Breast epithelium (tissue), 4 donors: ENCODE measurements around the gene STAG1. TPM values are rescaled to one million over a fixed set of nuclear protein-coding genes. Genes with fewer than 3 reads are reported as not detected.

Experiments used
- DNase-seq, 2 donors: peaks; one replicate each; pipeline ENCODE4 v3.0.0-alpha.2; 2019; ENCODE audit warnings: low spot score in 2 of 2
- H3K27ac ChIP-seq, 2 donors: fragments of 200-600 bp; sonication (generic) in 1 of 2; one replicate each; pipeline ENCODE4 v1.5.1; 2016 to 2019; ENCODE audit warnings: mild to moderate bottlenecking in 1 of 2
- H3K27me3 ChIP-seq, 2 donors: fragments of 200-600 bp; sonication (generic) in 1 of 2; one replicate each; pipeline versions ENCODE4 v1.5.1 to v1.6.0; 2017 to 2019; ENCODE audit warnings: control low read depth in 1 of 2, mild to moderate bottlenecking in 1 of 2
- H3K36me3 ChIP-seq: fragments of 200-600 bp; one replicate; pipeline ENCODE4 v1.5.1; 2019
- H3K4me1 ChIP-seq, 2 donors: fragments of 200-600 bp; sonication (generic); one replicate each; pipeline ENCODE4 v1.5.1; 2016 to 2019; ENCODE audit warnings: control low read depth in 1 of 2
- H3K4me3 ChIP-seq, 3 donors: fragments of 200-600 bp; sonication (generic); 1 replicate in 2 of 3; 2 replicates in 1 of 3; pipeline ENCODE4 v1.5.1; 2016 to 2019; ENCODE audit warnings: mild to moderate bottlenecking in 3 of 3, moderate library complexity in 2 of 3
- H3K9me3 ChIP-seq, 2 donors: fragments of 200-600 bp; sonication (generic) in 1 of 2; one replicate each; pipeline ENCODE4 v1.5.1; 2016 to 2019; ENCODE audit warnings: control low read depth in 1 of 2
- CTCF ChIP-seq, 3 donors: fragments of 450-650 bp; IDR thresholded peaks; one replicate each; pipeline ENCODE4 v1.5.1; 2016 to 2017; ENCODE audit warnings: antibody characterized with exemption in 3 of 3, mild to moderate bottlenecking in 3 of 3, moderate library complexity in 3 of 3
- POLR2A ChIP-seq: fragments of 450-650 bp; IDR thresholded peaks from one replicate; pipeline ENCODE4 v1.6.1; 2016; ENCODE audit warnings: antibody characterized with exemption, mild to moderate bottlenecking, moderate library complexity
- POLR2AphosphoS5 ChIP-seq, 3 donors: sonication (generic); formaldehyde crosslinking; IDR thresholded peaks; one replicate each; pipeline ENCODE4 v1.6.1; 2017; ENCODE audit warnings: antibody characterized with exemption in 3 of 3
- intact Hi-C: fragments of 100-400 bp; cut with DNase I; formaldehyde crosslinking; loops from one replicate; pipeline ENCODE4 v1.15.1; 2023; ENCODE audit warnings: low total_unique reads
- total RNA-seq, 3 donors: library from RNA; depleted of rRNA; stranded (reverse); fragments of >200 nt; gene quantifications; one replicate each; pipeline ENCODE4 v1.1.0, GENCODE V29; 2016

Gene STAG1
- total RNA-seq, 3 donors from 2014 or later: 54.4 to 83.7 (median 73.7) TPM

- no peak overlapping the region for H3K4me3 ChIP-seq
- no peaks in the 10 kb centered on the region for H3K4me1 ChIP-seq
- H3K27me3 ChIP-seq: no peaks in the 10 kb centered on the region
- DNase-seq: no peak
- no peak overlapping the region for H3K27ac ChIP-seq
- intact Hi-C loops: no loop called here
- H3K36me3 ChIP-seq: no peaks in the 10 kb centered on the region
- TF ChIP-seq CTCF (IDR thresholded peaks at IDR 0.05) (no peak), POLR2AphosphoS5 (IDR thresholded peaks at IDR 0.05) (no peak), POLR2A (no peak)
- no peaks in the 10 kb centered on the region for H3K9me3 ChIP-seq
Observed at GRCh38 chr3:136351905-136352304, 400.3 kb downstream of the STAG1 start.

- no peaks in the 10 kb centered on the region for H3K9me3 ChIP-seq
- no peaks in the 10 kb centered on the region for H3K4me1 ChIP-seq
- intact Hi-C loops: no loop called here
- no peak overlapping the region for H3K4me3 ChIP-seq
- H3K27ac ChIP-seq: no peak overlapping the region
- no peak for DNase-seq
- H3K36me3 ChIP-seq: no peaks in the 10 kb centered on the region
- H3K27me3 ChIP-seq: no peaks in the 10 kb centered on the region
- TF ChIP-seq POLR2AphosphoS5 (IDR thresholded peaks at IDR 0.05) (no peak), CTCF (IDR thresholded peaks at IDR 0.05) (no peak), POLR2A (no peak)
Observed at GRCh38 chr3:136351351-136351750, 400.8 kb downstream of the STAG1 start.

GRCh38 chr3:136350557-136350956, 401.6 kb downstream of the STAG1 start:
- H3K27ac ChIP-seq: peak overlapping the region in 1 of 2 donors; percentile 11

GRCh38 chr3:136350132-136350531, 402.0 kb downstream of the STAG1 start:
- Histone ChIP-seq H3K9me3 (no peaks in the 10 kb centered on the region), H3K36me3 (no peaks in the 10 kb centered on the region), H3K27me3 (no peaks in the 10 kb centered on the region), H3K4me3 (no peak overlapping the region), H3K27ac (peak overlapping the region in 1 of 2 donors; percentile 11), H3K4me1 (no peaks in the 10 kb centered on the region)
- intact Hi-C loops: no loop called here
- no peak for DNase-seq
- no peak for TF ChIP-seq POLR2AphosphoS5 (IDR thresholded peaks at IDR 0.05)
- TF ChIP-seq CTCF (IDR thresholded peaks at IDR 0.05): no peak
- no peak for TF ChIP-seq POLR2A

More at GRCh38 chr3:136350557-136350956, 401.6 kb downstream of the STAG1 start:
- TF ChIP-seq POLR2A (no peak), POLR2AphosphoS5 (IDR thresholded peaks at IDR 0.05) (no peak), CTCF (IDR thresholded peaks at IDR 0.05) (no peak)
- Histone ChIP-seq H3K4me3 (no peak overlapping the region), H3K36me3 (no peaks in the 10 kb centered on the region), H3K4me1 (no peaks in the 10 kb centered on the region), H3K9me3 (no peaks in the 10 kb centered on the region), H3K27me3 (no peaks in the 10 kb centered on the region)
- intact Hi-C loops: no loop called here
- no peak for DNase-seq

GRCh38 chr3:136346486-136346885, 405.7 kb downstream of the STAG1 start:
- TF ChIP-seq POLR2AphosphoS5 (IDR thresholded peaks at IDR 0.05): no peak
- TF ChIP-seq CTCF (IDR thresholded peaks at IDR 0.05): no peak
- no peak for TF ChIP-seq POLR2A
- H3K36me3 ChIP-seq: no peaks in the 10 kb centered on the region
- no peaks in the 10 kb centered on the region for H3K9me3 ChIP-seq
- no peak overlapping the region for H3K27ac ChIP-seq
- DNase-seq: no peak
- intact Hi-C loops: no loop called here
- H3K27me3 ChIP-seq: no peaks in the 10 kb centered on the region
- no peaks in the 10 kb centered on the region for H3K4me1 ChIP-seq
- H3K4me3 ChIP-seq: no peak overlapping the region
